A673 (cell line): ENCODE measurements around the gene ACTL10. TPM values are rescaled to one million over a fixed set of nuclear protein-coding genes. Genes with fewer than 3 reads are reported as not detected.
"Not testable (repeated sequence)": the region's sequence is repeated elsewhere in the genome, so short reads cannot be mapped to it uniquely, and the experiment has no call there.

Source experiments
- BruUV-seq: library from RNA; stranded (reverse); fragments of 400-500 nt; replicated peaks from 2 replicates; lab custom pipeline; 2021; lab: Mats Ljungman, UMichigan
- CTCF ChIA-PET: fragments of 300-600 bp; sonication (Branson Sonifier 250); formaldehyde crosslinking; loops from one replicate; lab custom pipeline; 2022; ENCODE audit warnings: antibody characterized with exemption; lab: Charles Lee
- POLR2A ChIA-PET: fragments of 300-600 bp; sonication (Branson Sonifier 250); formaldehyde crosslinking; loops from one replicate; lab custom pipeline; 2022; ENCODE audit warnings: antibody characterized with exemption; ENCODE audit not compliant: low non-redundant PET; lab: Charles Lee
- DNase-seq: peaks from one replicate; pipeline ENCODE4 v3.0.0-alpha.2; 2015; ENCODE audit warnings: low spot score
- H3K27ac ChIP-seq: fragments of 200-600 bp; sonication (generic); 2 replicates; pipeline ENCODE4 v1.5.1; 2016; ENCODE audit warnings: mixed run types, low read depth, mild to moderate bottlenecking, mixed read lengths, antibody characterized with exemption, low read length; ENCODE audit not compliant: poor library complexity, severe bottlenecking
- H3K27me3 ChIP-seq: fragments of 200-600 bp; sonication (generic); replicated peaks from 2 replicates; pipeline ENCODE4 v1.6.1; 2017; ENCODE audit warnings: mixed run types, low read depth, mild to moderate bottlenecking, mixed read lengths, antibody characterized with exemption, low read length; ENCODE audit not compliant: insufficient read depth, poor library complexity
- H3K36me3 ChIP-seq: fragments of 200-600 bp; sonication (generic); 2 replicates; pipeline ENCODE4 v1.6.1; 2016; ENCODE audit warnings: mixed run types, mild to moderate bottlenecking, mixed read lengths, antibody characterized with exemption, low read length; ENCODE audit not compliant: insufficient read depth, poor library complexity, severe bottlenecking
- H3K4me1 ChIP-seq: fragments of 200-600 bp; sonication (generic); 2 replicates; pipeline ENCODE4 v1.6.1; 2017; ENCODE audit warnings: mixed run types, mild to moderate bottlenecking, mixed read lengths, antibody characterized with exemption, low read length; ENCODE audit not compliant: insufficient read depth, poor library complexity, severe bottlenecking
- H3K4me3 ChIP-seq: fragments of 200-600 bp; sonication (generic); 2 replicates; pipeline ENCODE4 v1.5.1; 2016; ENCODE audit warnings: low read depth, mixed run types, mild to moderate bottlenecking, mixed read lengths, low read length; ENCODE audit not compliant: poor library complexity, severe bottlenecking
- H3K9me3 ChIP-seq: fragments of 200-600 bp; sonication (generic); 2 replicates; pipeline ENCODE4 v1.6.1; 2016; ENCODE audit warnings: mixed run types, low read depth, mild to moderate bottlenecking, mixed read lengths, antibody characterized with exemption, low read length; ENCODE audit not compliant: poor library complexity, severe bottlenecking
- EZH2 ChIP-seq: fragments of 200-600 bp; sonication (generic); IDR thresholded peaks from 2 replicates; pipeline ENCODE4 v1.6.1; 2017; ENCODE audit warnings: borderline replicate concordance, low read depth, mild to moderate bottlenecking, mixed read lengths, antibody characterized with exemption, low read length; ENCODE audit not compliant: poor library complexity, severe bottlenecking
- intact Hi-C: fragments of 100-400 bp; cut with micrococcal nuclease; formaldehyde crosslinking; loops from one replicate; pipeline ENCODE4 v1.10.0; 2022; ENCODE audit not compliant: unreplicated experiment
- total RNA-seq: library from RNA; stranded (reverse); gene quantifications from 2 replicates; pipeline ENCODE4 v1.2.3, GENCODE V29; 2021
- TF ChIP-seq, protein P1 (sequence below): fragments of 300-800, 200-600 bp; sonication (generic); conservative IDR thresholded peaks from 2 replicates; pipeline ENCODE4 v1.5.1; 2017; ENCODE audit warnings: low read depth, mild to moderate bottlenecking, antibody characterized with exemption, low read length, moderate library complexity, mixed read lengths

The ACTL10 gene
- total RNA-seq, 1 experiment from 2014 or later, result 0.47 TPM

DNA sequence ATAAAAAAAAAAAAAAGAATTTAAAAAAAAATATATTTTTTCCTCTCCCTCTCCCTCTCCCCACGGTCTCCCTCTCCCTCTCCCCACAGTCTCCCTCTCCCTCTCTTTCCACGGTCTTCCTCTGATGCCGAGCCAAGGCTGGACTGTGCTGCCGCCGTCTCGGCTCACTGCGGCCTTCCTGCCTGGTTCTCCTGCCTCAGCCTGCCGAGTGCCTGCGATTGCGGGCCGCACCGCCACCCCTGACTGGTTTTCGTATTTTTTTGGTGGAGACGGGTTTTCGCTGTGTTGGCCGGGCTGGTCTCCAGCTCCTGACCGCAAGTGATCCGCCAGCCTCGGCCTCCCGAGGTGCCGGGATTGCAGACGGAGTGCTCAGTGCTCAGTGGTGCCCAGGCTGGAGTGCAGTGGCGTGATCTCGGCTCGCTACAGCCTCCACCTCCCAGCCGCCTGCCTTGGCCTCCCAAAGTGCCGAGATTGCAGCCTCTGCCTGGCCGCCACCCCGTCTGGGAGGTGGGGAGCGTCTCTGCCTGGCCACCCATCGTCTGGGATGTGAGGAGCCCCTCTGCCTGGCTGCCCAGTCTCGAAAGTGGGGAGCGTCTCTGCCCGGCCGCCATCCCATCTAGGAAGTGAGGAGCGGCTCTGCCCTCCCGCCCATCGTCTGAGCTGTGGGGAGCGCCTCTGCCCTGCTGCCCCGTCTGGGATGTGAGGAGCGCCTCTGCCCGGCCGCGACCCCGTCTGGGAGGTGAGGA lies 34.1 kb downstream of the ACTL10 start:
- H3K9me3 ChIP-seq, H3K36me3 ChIP-seq, DNase-seq, H3K27me3 ChIP-seq, POLR2A ChIA-PET, H3K27ac ChIP-seq, H3K4me1 ChIP-seq, intact Hi-C loops, H3K4me3 ChIP-seq, CTCF ChIA-PET, BruUV-seq: not testable (repeated sequence)

DNA sequence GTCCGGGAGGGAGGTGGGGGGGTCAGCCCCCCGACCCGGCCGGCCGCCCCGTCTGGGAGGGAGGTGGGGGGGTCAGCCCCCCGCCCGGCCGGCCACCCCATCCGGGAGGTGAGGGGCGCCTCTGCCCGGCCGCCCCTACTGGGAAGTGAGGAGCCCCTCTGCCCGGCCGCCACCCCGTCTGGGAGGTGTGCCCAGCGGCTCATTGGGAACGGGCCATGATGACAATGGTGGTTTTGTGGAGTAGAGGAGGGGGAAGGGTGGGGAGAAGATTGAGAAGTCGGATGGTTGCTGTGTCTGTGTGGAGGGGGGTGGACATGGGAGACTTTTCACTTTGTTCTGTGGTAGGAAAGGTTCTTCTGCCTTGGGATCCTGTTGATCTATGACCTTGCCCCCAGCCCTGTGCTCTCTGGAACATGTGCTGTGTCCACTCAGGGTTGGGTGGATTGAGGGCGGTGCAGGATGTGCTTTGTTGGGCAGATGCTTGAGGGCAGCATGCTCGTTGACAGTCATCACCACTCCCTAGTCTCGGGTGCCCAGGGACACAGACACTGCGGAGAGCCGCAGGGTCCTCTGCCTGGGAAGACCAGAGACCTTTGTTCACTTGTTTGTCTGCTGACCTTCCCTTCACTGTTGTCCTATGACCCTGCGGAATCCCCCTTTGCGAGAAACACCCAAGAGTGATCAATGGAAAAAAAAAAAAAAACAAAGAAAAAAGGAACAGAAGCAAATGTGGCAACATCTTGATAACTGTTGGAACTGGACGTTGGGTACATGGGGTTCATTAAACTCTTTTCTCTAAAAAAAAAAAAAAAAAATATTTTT lies 35.1 kb downstream of the ACTL10 start:
- Histone ChIP-seq H3K4me3 (no peak overlapping the region), H3K4me1 (no peaks in the 10 kb centered on the region), H3K36me3 (no peaks in the 10 kb centered on the region), H3K9me3 (no peaks in the 10 kb centered on the region), H3K27ac (no peak overlapping the region), H3K27me3 (no peaks in the 10 kb centered on the region)
- intact Hi-C loops, result no loop called here
- POLR2A ChIA-PET, result no interaction called here
- no TSS peak for BruUV-seq
- TF ChIP-seq, protein P1, sequence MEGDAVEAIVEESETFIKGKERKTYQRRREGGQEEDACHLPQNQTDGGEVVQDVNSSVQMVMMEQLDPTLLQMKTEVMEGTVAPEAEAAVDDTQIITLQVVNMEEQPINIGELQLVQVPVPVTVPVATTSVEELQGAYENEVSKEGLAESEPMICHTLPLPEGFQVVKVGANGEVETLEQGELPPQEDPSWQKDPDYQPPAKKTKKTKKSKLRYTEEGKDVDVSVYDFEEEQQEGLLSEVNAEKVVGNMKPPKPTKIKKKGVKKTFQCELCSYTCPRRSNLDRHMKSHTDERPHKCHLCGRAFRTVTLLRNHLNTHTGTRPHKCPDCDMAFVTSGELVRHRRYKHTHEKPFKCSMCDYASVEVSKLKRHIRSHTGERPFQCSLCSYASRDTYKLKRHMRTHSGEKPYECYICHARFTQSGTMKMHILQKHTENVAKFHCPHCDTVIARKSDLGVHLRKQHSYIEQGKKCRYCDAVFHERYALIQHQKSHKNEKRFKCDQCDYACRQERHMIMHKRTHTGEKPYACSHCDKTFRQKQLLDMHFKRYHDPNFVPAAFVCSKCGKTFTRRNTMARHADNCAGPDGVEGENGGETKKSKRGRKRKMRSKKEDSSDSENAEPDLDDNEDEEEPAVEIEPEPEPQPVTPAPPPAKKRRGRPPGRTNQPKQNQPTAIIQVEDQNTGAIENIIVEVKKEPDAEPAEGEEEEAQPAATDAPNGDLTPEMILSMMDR, result no peak
- no peak for TF ChIP-seq EZH2
- CTCF ChIA-PET, result no interaction called here
- no peak for DNase-seq

DNA sequence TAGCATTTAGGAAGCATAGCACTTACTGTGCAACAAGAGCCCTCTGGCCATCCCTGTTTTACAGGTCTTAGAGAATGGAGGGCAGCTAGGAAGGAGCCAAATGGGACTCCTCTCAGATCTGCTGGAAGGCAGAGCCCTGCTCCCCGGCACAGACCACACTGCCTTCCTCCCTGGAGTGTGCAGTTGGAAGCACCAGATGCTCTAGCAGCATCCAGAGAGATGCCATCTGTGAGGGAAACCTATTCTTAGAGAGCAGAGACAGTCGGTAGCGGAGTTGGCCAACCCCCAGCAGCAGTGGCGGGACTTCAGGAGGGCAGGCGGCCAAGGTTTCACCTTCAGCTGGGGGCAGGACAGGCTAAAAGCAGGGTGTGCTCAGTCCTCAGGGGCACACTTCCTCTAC lies 36.1 kb downstream of the ACTL10 start:
- no peak for DNase-seq
- Histone ChIP-seq H3K27ac (no peak overlapping the region), H3K4me3 (no peak overlapping the region), H3K9me3 (no peaks in the 10 kb centered on the region), H3K4me1 (no peaks in the 10 kb centered on the region), H3K36me3 (no peaks in the 10 kb centered on the region), H3K27me3 (no peaks in the 10 kb centered on the region)
- POLR2A ChIA-PET, result no interaction called here
- CTCF ChIA-PET, result no interaction called here
- no peak for TF ChIP-seq EZH2
- TF ChIP-seq, protein P1, result no peak
- intact Hi-C loops, result no loop called here
- BruUV-seq, result no TSS peak
